HCT116 (cell line): Measurements from ENCODE around the gene ATP11B.

ENCODE experiments used
- CTCF ChIP-seq, 3 experiments: fragments of 200-600 bp in 1 of 3; sonication (generic) in 1 of 3; IDR thresholded peaks in 2 of 3; conservative IDR thresholded peaks in 1 of 3; 2 replicates each; pipeline ENCODE4 v1.5.1; 2012 to 2017; ENCODE audit warnings: low read depth in 2 of 3, low read length in 2 of 3, antibody characterized with exemption in 1 of 3, borderline replicate concordance in 1 of 3, control low read depth in 1 of 3, mild to moderate bottlenecking in 1 of 3, mixed read lengths in 1 of 3, mixed run types in 1 of 3, moderate library complexity in 1 of 3; ENCODE audit not compliant: insufficient read depth in 1 of 3
- POLR2AphosphoS5 ChIP-seq: IDR thresholded peaks from 2 replicates; pipeline ENCODE4 v1.6.1; 2011; ENCODE audit warnings: mild to moderate bottlenecking, low read depth, low read length, moderate library complexity
- REST ChIP-seq: IDR thresholded peaks from 2 replicates; pipeline ENCODE4 v1.6.1; 2012; ENCODE audit warnings: low read depth

GRCh38 chr3:182905623-182906022 is 112.3 kb downstream of the ATP11B start:
- TF ChIP-seq CTCF (IDR thresholded peaks at IDR 0.05 in 2 of 3, conservative IDR thresholded peaks at IDR 0.05 in 1 of 3; ENCODE audit: borderline replicate concordance in 1 of 3, insufficient read depth in 1 of 3, low read depth in 2 of 3, low read length in 2 of 3) (no peak), REST (no peak), POLR2AphosphoS5 (no peak)
